Osteocyte (in vitro differentiated cells): Measurements from ENCODE around the gene TMEM151A. TPM values are rescaled to one million over a fixed set of nuclear protein-coding genes. Genes with fewer than 3 reads are reported as not detected.
A peak's percentile ranks its signal among the peaks of the same experiment; 100 is the strongest.

Experiments
- DNase-seq: peaks from one replicate; pipeline ENCODE4 v3.0.0; 2021; ENCODE audit warnings: mixed read lengths; ENCODE audit not compliant: unreplicated experiment; ENCODE audit errors: extremely low spot score
- H3K27ac Mint-ChIP-seq: one replicate; pipeline ENCODE4 v1.8.0; 2021; ENCODE audit warnings: mild to moderate bottlenecking, mixed read lengths; ENCODE audit not compliant: unreplicated experiment
- H3K27me3 Mint-ChIP-seq: one replicate; pipeline ENCODE4 v1.8.0; 2021; ENCODE audit warnings: mixed read lengths; ENCODE audit not compliant: unreplicated experiment
- H3K36me3 Mint-ChIP-seq: one replicate; pipeline ENCODE4 v1.8.0; 2021; ENCODE audit warnings: mixed read lengths; ENCODE audit not compliant: unreplicated experiment
- H3K4me1 Mint-ChIP-seq: one replicate; pipeline ENCODE4 v1.8.0; 2021; ENCODE audit warnings: mixed read lengths; ENCODE audit not compliant: unreplicated experiment
- H3K4me3 Mint-ChIP-seq: one replicate; pipeline ENCODE4 v1.8.0; 2021; ENCODE audit warnings: mild to moderate bottlenecking, moderate library complexity, mixed read lengths; ENCODE audit not compliant: unreplicated experiment
- H3K9me3 Mint-ChIP-seq: one replicate; pipeline ENCODE4 v1.8.0; 2021; ENCODE audit warnings: mixed read lengths; ENCODE audit not compliant: unreplicated experiment
- total RNA-seq: library from RNA; stranded (reverse); gene quantifications from 2 replicates; pipeline ENCODE4 v1.2.1, GENCODE V29; 2021
- TF ChIP-seq, protein P1 (sequence below): fragments of 200-600 bp; sonication (generic); IDR thresholded peaks from 2 replicates; pipeline ENCODE4 v1.5.0; 2021; ENCODE audit warnings: antibody characterized with exemption, mild to moderate bottlenecking, moderate library complexity

The TMEM151A gene
- total RNA-seq, 1 donor from 2014 or later: 0.46 TPM

DNA sequence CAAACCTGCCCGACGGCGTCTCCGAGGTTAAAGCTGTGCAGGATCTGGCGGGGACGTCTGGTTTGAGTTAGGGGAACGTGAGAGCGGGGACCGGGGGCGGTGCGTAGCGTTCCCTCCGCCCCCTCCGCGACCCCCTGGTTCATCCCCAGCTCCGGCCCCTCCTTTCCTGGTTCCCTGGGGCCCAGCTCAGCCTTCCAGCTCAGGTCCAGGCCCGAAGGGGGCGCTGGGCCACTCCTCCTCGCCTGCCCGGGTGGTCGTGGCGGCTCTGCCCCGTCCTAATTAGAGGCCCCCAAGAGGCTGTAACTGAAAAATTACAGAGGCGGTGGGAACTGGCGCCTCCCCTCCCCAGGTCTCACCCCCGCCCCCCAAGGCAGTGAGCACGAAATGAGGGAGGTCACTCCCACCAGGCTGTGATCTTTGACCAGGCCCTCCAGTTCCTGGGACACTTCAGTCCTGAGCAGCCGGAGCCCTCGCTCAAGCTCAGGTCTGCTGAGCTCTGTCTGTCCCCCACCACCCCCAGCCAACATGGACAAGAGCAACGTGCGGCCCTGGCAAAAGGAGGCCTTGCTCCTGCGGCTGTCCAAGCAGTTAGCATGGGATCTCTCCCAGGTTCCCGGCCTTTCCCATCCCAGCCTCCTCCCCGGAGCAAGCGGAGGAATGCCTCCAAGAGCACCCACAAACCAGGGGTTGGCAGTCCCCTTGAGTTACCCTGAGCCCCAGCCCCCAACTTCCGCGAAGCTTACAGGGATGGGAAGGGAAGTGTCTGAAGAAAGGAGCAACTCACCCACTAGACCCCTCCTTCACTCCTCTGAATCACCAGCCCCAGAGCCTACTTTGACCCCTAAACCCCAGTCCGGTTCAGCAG lies 21.9 kb downstream of the TMEM151A start:
- DNase-seq: no peak

DNA sequence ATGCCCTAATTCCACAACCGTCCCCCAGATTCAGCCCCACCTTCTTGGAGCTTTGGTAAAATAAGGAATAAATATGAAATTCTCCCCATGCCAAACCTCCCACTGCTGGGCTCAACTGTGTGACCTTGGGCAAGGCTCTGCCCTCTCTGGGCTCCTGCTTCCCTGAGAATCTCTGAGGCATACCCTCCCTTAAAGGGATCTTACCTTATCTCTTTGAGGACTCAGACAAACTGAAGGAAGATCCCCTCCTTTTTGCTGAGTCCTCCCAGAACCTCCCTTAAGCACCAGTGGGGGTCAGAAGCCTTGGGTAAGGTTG lies 22.4 kb downstream of the TMEM151A start:
- no peaks in the 10 kb centered on the region for H3K9me3 Mint-ChIP-seq
- H3K27ac Mint-ChIP-seq: peak overlapping the region; percentile 98
- peaks cover under 1% of the 10 kb centered on the region for H3K27me3 Mint-ChIP-seq
- TF ChIP-seq, protein P1, sequence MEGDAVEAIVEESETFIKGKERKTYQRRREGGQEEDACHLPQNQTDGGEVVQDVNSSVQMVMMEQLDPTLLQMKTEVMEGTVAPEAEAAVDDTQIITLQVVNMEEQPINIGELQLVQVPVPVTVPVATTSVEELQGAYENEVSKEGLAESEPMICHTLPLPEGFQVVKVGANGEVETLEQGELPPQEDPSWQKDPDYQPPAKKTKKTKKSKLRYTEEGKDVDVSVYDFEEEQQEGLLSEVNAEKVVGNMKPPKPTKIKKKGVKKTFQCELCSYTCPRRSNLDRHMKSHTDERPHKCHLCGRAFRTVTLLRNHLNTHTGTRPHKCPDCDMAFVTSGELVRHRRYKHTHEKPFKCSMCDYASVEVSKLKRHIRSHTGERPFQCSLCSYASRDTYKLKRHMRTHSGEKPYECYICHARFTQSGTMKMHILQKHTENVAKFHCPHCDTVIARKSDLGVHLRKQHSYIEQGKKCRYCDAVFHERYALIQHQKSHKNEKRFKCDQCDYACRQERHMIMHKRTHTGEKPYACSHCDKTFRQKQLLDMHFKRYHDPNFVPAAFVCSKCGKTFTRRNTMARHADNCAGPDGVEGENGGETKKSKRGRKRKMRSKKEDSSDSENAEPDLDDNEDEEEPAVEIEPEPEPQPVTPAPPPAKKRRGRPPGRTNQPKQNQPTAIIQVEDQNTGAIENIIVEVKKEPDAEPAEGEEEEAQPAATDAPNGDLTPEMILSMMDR: no peak
- H3K4me1 Mint-ChIP-seq: peaks cover 53% of the 10 kb centered on the region
- no peak for DNase-seq
- H3K36me3 Mint-ChIP-seq: no peaks in the 10 kb centered on the region
- H3K4me3 Mint-ChIP-seq: peak overlapping the region; percentile 78

More for the DNA sequence above, 21.9 kb downstream of the TMEM151A start:
- TF ChIP-seq, protein P1: peak; percentile 58
- H3K4me3 Mint-ChIP-seq: peak overlapping the region; percentile 78
- H3K27me3 Mint-ChIP-seq: peaks cover 3% of the 10 kb centered on the region
- no peaks in the 10 kb centered on the region for H3K36me3 Mint-ChIP-seq
- peaks cover 47% of the 10 kb centered on the region for H3K4me1 Mint-ChIP-seq
- H3K9me3 Mint-ChIP-seq: no peaks in the 10 kb centered on the region
- H3K27ac Mint-ChIP-seq: peak overlapping the region; percentile 98

DNA sequence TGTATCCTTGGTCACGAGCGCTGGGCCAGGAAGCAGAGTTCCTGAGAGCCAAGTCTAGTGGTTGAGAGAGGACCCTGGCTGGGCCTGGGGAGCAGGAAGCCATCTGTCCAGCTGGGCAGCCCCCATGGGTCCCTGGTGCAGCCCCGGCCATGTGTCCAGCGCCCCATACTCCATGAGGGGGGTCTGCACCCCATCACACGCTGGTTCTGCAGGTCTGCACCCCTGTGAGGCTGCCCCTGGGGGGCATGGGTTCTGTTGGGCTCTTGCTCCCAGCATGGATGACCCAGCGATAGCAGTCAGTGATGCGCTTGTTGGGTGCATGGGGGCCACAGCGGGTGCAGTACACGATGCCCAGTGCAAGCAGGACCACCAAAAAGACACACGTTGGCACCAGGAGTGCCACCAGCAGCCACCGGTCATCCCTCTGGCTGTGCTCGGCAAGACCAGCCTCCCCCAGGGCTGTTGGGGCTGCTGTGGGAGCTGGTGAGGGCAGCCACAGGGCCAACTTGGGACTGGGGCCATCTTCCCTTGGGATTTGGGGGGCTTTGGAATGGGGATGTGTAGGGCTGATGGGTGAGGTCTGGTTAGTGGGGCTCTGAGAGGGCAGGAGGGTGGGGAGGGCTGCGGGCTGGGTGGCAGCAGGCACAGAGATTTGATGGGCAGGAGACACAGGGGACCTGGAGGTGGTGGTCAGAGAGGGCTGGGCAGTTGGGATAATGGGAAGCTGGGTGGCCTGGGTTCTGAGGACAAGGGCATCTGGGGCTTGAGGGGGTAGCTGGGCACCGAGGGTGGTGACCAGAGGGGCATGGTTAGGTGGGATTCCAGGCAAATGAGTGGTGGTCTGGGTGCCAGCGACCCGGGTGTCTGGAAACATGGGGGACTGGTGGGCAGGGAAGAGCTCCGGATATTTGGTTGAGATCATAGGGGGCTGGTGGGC lies 23.1 kb downstream of the TMEM151A start:
- no peaks in the 10 kb centered on the region for H3K36me3 Mint-ChIP-seq
- peak overlapping the region; percentile 51 for H3K4me3 Mint-ChIP-seq
- peak overlapping the region; percentile 98 for H3K27ac Mint-ChIP-seq
- no peaks in the 10 kb centered on the region for H3K9me3 Mint-ChIP-seq
- H3K4me1 Mint-ChIP-seq: peaks cover 55% of the 10 kb centered on the region
- TF ChIP-seq, protein P1: no peak
- H3K27me3 Mint-ChIP-seq: no peaks in the 10 kb centered on the region
- no peak for DNase-seq

DNA sequence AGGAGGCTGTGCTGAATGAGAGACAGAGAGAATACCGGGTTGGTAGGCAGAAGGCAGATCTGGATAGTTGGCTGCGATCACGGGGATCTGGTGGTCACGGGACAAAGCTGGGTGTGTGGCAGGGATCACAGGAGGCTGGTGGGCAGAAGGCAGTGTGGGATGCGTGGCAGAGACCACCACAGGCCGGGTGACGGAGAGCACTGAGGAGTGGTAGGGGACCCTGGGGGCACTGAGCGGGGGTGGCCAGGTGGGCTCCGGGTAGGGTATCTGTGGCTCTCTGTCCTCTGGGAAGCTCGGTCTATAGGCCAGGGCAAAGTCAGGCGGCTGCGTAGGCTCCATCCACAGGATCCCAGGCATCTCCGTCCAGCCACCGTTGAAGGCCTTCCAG lies 23.8 kb downstream of the TMEM151A start:
- Mint-ChIP-seq H3K27me3 (no peaks in the 10 kb centered on the region), H3K4me3 (peak overlapping the region; percentile 55), H3K27ac (peak overlapping the region; percentile 98), H3K9me3 (no peaks in the 10 kb centered on the region), H3K4me1 (peaks cover 55% of the 10 kb centered on the region), H3K36me3 (no peaks in the 10 kb centered on the region)
- TF ChIP-seq, protein P1: no peak
- DNase-seq: no peak
